Endothelial cell of umbilical vein (primary cell): ENCODE data around the gene SLC22A17.

Experiments used
- EZH2 ChIP-seq: IDR thresholded peaks from 2 replicates; pipeline ENCODE4 v1.6.1; 2012; ENCODE audit warnings: borderline replicate concordance, low read depth, mild to moderate bottlenecking, moderate library complexity, low read length, inconsistent platforms; ENCODE audit not compliant: severe bottlenecking
- FOS ChIP-seq: IDR thresholded peaks from 2 replicates; pipeline ENCODE4 v1.6.1; 2011; ENCODE audit warnings: mild to moderate bottlenecking, low read length, moderate library complexity, borderline replicate concordance; ENCODE audit not compliant: insufficient read depth
- MAX ChIP-seq: IDR thresholded peaks from 2 replicates; pipeline ENCODE4 v1.6.1; 2011; ENCODE audit not compliant: insufficient read depth, insufficient read length
- POLR2A ChIP-seq: IDR thresholded peaks from 2 replicates; pipeline ENCODE4 v1.6.1; 2012; ENCODE audit warnings: low read depth, mild to moderate bottlenecking, control low read depth, low read length
- TF ChIP-seq, protein P1 (sequence below), 2 donors: IDR thresholded peaks; 1 replicate in 1 of 2; 2 replicates in 1 of 2; pipeline ENCODE4 v1.5.1; 2011; ENCODE audit warnings: low read length in 2 of 2, mild to moderate bottlenecking in 2 of 2, moderate library complexity in 2 of 2, control low read depth in 1 of 2, inconsistent platforms in 1 of 2, low read depth in 1 of 2; ENCODE audit not compliant: insufficient read depth in 1 of 2; ENCODE audit errors: extremely low read depth in 1 of 2

GRCh38 chr14:23392613-23393012 lies 39.9 kb upstream of the SLC22A17 start:
- no peak for TF ChIP-seq POLR2A
- TF ChIP-seq, protein P1, sequence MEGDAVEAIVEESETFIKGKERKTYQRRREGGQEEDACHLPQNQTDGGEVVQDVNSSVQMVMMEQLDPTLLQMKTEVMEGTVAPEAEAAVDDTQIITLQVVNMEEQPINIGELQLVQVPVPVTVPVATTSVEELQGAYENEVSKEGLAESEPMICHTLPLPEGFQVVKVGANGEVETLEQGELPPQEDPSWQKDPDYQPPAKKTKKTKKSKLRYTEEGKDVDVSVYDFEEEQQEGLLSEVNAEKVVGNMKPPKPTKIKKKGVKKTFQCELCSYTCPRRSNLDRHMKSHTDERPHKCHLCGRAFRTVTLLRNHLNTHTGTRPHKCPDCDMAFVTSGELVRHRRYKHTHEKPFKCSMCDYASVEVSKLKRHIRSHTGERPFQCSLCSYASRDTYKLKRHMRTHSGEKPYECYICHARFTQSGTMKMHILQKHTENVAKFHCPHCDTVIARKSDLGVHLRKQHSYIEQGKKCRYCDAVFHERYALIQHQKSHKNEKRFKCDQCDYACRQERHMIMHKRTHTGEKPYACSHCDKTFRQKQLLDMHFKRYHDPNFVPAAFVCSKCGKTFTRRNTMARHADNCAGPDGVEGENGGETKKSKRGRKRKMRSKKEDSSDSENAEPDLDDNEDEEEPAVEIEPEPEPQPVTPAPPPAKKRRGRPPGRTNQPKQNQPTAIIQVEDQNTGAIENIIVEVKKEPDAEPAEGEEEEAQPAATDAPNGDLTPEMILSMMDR (IDR thresholded peaks at IDR 0.05; ENCODE audit: extremely low read depth in 1 of 2, insufficient read depth in 1 of 2, low read depth in 1 of 2, low read length in 2 of 2) = no peak
- no peak for TF ChIP-seq FOS
- no peak for TF ChIP-seq EZH2
- no peak for TF ChIP-seq MAX
